ENCODE data around the gene IGSF9.
"Not testable (repeated sequence)": the region's sequence is repeated elsewhere in the genome, so short reads cannot be mapped to it uniquely, and the experiment has no call there.

The IGSF9 gene

DNA sequence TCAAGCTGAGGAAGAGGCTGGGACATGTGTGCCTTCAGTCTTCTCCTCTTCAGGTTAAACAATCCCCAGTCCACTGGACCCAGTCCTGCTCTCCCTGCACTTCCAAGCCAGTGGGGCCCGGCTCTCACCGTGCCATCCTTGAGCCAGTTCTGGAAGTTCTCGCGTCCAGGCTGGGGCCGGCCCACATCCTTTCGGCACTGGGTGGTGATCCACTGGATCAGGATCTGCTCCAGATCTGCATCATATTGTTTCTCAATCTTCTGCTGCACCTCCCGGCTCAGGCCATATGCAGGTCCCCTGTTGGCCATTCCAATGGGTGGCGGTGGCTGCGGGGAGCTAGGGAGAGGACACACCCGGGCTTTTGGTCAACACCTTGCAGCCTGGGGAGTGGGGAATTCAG, 25.2 kb downstream of the IGSF9 start:
- DNase-seq: no peak

DNA sequence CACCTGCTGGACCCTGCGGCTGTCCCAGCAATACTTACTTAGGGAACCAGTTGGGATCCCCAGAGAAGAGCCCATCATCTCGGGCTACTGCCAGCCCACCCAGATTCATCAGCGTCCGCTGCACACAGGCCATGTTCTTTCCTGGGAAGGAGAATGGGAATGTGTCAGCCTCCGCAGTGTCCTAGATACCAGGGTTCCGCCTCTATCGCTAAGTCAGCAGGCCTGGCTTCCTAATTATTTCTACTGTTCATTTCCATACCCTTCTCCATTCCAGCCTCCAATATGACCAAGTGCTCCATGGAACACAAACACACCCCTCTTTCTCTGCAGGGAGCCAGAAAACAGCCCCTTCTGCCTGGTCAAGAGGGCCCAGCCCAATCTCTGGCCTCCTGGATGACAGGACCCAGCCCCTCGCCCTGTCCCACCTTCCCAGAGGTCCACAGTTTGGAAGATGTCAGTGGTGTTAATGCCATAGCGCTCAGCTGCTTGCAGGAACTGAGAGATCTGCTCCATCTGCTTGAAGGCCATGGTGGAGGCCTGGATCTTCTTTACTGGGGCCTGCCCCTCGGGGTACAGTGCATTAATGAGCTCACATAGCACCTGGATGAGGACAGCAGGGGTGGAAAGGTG, 26.1 kb downstream of the IGSF9 start:
- no peak for DNase-seq

DNA sequence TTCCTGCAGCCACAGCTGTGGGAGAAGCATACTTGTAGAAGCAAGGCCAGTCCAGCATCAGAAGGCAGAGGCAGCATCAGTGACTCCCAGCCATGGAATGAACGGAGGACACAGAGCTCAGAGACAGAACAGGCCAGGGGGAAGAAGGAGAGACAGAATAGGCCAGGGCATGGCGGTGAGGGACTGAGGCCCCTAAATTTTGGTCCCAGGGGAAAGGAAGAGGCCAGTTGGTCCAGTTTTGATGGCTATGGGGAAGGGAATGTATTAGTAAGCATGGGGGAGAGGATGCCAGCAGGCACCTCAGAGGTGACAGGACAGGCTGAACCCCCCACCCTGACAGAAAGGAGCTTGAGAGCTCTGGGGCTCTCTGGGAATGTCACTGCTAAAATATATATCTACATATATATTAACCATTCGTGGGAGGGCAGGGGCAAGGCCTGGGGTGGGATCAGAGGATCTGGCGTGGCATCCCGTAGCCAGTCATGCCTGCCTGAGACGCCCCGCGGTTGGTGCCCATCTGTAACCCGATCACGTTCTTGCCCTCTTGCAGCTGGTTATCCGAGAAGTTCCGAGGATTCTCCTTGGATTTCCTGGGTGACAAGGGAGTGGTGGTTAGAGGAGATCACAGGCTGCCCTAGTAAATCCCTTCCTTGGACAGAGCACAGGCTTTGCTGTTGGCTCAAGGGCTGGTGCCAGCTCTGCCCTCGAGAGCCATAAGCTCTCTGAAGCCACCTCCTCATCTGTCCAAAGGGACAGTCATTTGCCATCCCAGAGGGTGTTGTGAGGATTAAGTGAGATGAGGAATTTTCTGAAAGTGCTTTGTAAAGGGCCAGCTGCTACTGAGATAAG, 26.8 kb downstream of the IGSF9 start:
- no peak for DNase-seq

DNA sequence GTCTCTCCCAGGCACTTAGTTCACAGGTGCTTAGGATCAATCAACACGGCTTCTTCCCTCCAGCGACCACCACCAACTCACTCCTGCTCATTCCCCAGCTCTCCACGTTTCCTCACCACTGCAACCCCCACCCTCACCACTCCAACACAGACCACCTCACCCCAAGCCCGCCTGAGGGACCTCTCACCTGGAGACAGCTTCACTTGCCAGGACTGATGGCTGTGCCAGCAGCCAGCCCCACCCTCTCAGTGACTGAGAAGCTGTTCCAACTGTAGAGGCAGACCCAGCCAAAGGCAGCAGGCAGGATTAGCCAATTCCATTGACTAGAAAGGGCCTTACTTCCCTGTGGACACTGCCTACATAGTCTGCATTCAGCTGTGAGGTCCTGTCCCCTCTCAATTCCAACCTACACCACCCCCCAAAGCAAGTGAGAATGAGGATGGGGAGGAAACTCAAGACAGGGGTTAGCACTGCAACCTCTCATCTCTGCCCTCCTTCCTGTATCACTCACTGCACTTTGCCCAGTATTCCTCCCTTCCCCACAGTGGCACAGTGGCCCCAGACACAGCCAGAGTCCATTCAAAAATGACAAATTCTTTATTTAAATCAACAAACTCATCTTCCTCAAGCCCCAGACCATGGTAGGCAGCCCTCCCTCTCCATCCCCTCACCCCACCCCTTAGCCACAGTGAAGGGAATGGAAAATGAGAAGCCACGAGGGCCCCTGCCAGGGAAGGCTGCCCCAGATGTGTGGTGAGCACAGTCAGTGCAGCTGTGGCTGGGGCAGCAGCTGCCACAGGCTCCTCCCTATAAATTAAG, 27.7 kb downstream of the IGSF9 start:
- no peak for DNase-seq

DNA sequence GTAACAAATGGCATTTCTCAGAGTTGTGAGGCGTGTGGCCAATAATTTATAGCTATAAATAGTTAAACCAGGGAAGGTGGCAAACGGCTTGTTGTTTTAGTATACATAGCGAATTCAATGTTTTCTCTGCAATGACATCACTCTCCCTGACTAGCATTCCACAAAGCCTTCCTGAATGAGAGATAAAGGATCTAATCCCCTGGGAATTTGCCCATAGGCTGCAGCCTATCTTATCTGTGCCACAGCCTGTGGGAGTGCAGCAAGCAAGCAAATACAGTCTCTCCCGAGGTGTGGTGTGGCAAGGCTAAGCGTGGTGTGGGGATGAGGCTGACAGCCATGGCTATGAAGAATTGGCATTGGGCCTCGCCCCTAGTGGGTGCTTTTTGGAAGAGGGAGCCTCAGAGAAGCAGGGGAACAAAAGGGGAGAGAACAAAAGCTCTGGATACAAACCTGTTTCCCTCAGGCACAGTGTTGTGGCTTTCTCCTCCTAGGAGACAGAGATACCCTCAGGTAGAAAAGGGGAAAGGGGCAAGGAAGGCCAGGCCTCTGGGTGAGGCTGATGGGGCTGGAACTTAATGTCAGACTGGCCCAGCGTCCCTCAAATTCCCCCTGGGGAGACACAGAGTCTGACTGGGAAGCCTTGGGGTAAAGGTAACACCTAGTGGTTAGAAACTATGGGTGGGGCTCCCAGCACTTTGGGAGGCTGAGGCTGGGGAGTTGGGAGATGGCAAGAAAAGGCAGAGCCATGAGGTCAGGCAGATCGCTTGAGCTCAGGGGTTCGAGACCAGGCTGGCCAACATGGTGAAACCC, 29.0 kb downstream of the IGSF9 start:
- DNase-seq: no peak

DNA sequence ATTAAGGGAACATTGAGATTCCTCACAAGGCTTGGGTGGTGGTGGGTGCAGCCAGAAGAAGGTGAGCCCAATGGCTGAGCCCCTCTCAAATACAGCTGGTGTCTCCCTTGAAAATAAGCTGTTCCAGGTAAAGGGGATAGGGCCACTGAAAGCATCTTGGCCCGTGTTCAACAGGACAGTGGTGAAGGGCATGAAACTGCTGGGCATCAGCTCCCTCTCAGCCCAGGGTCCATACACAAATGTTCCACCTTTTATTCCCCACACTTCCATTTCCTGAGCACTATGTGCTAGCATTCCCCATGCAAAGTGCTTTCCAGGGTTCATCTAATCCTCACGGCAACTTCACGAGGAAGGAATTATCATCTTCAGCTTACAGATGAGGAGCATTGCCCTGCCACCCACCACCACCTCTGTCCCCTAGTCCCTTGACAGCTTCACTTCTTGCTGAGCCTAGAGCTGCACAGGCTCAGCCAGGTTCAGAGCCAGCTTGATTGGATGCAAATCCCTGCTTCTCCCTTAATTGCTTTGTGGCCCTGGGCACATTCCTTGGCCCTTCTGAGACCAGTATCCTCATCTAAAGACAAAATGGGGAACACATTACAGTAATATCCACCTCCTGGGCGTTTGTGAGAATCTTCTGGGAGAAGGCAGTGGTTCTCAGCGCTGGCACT, 29.7 kb downstream of the IGSF9 start:
- no peak for DNase-seq

DNA sequence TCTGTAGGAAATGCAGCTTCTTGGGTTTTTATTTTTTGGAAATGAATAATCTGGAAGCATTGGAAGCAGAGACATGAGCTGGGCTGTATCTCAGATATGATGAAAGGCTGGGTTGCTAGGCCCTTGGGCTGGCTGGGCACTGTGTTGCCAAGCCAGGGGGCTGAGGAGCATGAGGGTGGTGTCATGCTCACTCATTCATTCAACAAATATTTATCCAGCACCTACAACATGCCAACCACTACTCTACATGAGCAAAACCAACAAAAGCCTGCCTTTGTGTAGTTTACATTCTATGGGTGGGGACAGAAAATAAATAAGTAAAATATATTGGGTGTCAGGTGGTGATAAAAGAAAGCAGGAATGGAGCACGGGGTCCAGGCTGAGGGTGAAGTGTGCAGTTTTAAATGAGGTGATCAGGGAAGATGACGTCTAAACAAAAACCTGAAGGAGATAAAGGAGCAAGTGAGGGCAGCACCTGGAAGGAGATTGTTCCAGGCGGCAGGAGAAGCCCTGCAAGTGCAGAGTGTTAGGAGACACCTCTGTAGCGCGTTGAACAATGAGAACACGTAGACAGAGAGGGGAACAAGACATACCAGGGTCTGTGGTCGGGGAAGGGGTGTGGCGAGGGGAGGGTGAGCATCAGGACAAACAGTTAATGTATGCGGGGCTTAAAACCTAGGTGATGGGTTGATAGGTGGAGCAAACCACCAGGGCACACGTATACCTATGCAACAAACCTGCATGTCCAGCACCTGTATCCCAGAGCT, 31.0 kb downstream of the IGSF9 start:
- DNase-seq: no peak

DNA sequence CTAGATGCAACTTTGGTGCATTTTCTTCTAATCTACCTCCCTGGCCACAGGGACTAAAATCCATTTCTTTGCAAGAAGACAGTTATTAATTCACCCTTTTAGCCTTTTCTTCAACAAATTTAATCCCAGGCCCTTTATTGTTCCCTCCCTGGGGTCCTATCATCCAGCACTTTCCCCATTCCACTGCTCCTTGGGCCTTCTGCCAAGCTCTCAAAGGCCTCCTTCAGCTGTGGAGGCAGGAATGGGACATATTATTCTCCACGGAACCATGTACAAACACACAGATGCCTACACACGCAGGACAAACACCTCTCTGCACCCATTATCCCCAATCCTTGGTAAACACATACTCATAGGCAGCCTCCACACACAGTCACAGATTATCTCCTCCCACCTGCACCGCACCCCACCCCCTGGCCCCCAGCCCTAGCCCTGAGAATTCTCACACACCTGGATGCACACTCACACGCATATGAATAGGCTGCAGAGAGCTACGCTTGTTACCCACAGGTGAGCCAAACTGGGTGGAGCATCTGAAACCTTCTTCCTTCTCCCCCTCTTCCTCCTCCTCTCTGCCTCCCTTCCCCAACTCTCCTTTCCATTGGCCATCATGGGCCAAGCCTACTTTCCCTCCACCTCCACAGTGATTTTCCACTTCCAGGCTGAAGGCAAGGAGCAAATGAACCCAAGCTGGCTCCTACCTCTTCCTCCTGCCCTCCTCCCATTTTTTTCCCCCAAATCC, 31.8 kb downstream of the IGSF9 start:
- no peak for DNase-seq

DNA sequence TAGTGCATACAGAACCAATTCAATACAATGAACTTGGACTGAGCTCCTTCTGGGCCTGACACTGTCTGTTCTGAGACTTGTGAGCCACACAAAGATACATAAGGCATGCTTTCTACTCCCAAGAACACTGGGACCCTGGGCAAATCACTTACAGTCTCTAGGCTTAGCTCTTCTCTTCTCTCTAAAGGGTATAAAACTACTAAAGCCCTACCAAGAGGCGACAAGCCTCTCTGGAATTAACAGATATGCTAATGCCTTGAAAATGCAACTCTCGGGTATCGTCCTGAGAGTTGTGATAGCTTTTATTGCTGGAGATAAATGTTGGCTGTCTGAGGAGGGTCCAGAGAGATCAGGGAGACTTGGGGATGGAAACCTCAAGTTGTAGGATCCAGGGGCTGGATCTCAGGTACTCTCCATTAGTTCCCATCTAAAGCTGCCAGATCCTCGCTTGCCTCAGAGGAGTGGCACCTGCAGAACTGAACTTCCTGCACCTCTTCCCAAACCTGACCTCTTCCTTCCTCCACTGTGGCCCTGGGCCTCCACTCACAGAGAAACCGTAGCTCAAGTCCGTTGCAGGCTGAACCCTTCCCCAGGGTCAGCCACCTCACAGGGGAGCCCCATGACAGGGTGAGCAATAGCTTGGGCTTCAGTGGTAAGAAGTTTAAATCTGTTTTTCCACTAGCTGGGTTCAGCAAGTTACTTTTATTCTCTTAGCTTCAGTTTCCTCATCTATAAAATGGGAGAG, 33.9 kb downstream of the IGSF9 start:
- no peak for DNase-seq

DNA sequence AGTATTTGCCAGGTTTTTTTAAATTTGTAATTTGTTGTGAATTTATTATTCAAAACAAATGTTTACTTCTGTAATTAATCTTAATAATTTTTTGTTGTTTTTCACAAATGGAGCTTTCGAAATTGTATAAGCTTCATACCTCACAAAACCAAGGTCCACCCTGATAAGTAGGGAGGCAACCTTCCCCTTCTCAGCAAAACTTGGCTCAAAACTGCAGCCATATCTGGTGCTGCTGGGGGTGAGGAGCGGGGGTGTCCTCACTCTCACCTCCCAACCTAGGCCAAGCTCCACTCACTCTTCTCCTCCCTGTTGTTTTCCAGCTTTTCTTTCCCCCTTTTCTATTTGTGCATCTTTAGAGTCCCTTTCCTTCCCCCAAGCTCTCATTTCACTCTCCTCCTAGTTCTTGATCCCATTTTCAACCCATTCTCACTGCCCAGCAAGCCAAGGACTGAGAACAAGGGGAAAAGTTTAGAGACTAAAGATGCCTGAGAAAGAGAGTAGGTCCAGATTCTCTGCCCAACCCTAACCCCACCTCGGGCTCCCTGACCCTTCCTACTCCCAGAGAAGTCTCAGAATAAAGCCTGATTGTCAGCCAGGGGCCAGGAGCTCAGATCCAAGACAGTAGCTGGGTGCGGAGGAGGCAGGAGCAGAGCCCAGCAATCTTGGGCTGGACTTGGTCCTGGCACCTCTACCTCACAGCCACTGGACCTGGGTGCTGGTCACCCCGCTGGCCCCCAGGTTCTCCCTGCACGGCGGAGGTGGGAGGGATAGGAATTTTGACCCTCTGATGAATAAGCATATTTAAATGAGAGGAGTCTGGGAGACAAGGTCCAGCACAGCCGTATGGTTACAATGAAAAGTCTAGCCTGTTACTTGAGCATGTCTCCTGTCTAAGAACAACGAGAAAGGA, 37.1 kb downstream of the IGSF9 start:
- DNase-seq: no peak

DNA sequence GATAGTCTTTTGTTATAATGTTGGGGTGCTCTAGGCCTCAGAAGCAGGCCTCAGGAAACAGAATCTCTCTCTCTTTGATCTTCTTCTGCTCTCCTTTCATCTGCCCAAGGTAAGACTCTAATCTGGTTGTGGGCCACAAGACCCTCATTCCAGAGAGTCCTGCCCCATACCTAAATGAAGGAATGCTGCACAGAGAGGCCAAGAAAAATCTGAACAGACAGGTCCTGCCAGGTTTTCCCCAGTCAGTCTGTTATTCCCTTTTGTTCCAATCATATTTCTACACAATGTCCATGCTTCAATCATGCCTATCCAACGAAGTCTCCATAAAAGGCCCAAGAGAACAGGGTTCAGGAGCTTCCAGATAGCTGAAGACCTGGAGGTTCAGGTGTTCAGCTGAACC, 38.5 kb downstream of the IGSF9 start:
- DNase-seq: no peak

DNA sequence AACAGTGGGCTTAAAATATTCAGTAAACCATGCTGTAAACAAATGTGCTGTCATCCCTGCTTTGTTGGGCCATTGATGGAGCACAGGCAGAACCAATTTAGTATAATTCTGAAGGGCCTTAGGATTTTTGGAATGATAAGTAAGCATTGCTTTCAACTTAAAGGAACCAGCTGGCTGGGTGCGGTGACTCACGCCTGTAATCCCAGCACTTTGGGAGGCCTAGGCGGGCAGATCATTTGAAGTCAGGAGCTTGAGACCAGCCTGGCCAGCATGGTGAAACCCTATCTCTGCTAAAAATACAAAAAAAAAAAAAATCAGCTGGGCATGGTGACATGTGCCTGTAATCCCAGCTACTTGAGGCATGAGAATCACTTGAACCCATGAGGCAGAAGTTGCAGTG, 41.4 kb downstream of the IGSF9 start:
- DNase-seq: not testable (repeated sequence)

DNA sequence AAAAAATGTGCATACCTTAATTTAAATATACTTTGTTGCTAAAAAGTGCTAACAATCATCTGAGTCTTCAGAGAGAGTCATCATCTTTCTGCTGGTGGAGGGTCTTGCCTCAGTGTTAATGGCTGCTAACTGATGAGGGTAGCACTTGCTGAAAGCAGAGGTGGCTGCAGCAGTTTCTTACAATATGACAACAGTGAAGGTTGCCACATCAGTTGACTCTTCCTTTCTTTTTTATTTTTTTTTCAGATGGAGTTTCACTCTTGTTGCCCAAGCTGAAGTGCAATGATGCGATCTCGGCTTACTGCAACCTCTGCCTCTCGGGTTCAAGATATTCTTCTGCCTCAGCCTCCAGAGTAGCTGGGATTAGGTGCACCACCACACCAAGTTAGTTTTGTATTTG, 42.9 kb downstream of the IGSF9 start:
- no peak for DNase-seq

DNA sequence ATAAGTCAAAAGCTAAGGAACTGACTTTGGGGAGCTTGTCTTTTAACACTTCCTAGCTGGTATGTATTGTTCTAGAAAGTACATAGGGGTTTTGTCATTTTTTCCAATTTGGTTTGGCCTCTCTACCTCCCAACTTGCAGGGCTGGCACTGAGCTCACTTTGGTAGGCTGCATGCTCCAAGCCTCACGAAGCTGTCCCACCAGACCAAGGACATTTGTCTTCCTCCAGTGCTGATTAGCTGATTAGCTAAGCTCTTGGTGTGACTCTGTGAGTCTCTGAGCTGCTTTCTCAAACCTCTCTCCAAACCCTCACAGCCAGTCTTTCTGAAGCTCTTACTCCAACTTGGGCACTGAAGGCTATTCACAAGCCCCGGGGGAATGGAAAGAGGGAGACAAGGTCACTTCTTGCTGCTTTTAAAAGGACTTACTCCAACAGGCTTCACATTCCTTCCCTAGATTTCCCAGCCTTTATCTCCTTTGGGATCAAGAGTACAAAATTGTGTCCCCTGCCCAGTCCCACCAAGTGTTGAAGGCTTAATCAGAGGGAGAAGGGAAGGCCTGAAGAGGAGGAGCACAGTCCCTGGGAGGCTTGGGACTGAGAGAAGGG, 44.6 kb downstream of the IGSF9 start:
- no peak for DNase-seq

DNA sequence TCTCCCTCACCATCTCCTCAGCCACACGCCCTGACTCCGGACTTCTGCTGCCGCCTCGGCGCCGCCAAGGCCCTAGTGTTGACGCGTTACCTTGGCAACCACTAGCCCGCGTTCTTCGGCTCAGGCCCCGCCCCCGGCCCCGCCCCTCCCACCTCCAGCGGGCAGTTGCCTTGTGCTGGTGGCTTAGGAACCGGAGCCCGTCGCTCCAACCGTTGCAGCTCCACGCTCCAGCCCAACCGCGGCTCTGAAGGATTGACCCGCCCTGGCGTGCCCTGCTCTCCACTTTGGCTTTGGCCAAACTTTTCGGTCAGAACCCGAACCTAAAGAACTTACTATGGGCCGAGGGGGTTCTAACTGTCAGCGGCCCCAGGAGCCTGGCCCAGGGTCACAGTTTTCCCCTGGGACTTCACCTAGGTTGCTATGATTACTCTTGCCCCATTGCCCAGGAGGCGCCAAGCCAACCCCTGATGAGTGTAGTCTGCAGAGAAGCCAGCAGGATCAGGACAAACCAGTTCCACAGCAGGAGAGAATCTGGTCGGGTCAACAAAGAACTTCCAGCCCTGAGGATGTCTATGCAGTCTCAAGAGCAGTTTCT, 45.2 kb downstream of the IGSF9 start, which contains the start of gene CFAP45:
Gene CFAP45 (minus strand): TSS at position 80 of the 595 bp plus-strand sequence. CDS start 67 bp downstream, at position 13.
- peak; percentile 55 for DNase-seq

DNA sequence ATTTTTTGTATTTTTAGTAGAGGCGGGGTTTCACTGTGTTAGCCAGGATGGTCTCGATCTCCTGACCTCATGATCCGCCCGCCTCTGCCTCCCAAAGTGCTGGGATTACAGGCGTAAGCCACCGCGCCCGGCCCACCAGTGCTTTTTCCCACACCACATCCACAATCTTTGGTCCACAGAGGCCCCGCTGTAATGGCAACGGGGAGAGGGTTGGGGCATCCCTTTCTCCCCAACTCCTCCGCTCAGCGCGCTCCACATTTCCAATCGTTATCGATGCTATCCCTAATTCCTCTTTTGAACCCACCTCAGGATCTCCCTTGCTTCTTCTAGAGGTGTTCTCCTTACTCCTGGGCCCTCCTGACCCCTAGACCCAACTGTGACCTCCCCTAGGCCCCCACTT, 45.8 kb downstream of the IGSF9 start:
- not testable (repeated sequence) for DNase-seq

DNA sequence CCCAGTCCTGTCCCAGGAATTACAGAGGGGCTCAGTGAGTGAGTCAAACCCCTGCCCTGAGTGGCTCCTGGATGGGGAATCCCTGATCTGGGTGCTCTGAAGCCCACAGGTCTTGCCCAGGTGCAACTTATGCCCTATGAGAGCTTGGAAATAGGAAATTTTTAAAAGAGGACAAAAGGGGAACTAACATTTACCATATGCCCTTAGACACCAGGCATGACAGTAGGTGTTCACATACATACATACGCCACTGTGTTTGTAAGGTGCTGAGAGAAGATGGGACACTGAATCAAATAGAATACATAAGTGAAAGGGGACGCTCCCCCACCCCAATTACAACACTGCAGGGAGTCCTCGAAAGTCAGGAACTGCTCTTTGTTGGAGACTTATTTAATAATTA, 46.9 kb downstream of the IGSF9 start:
- no peak for DNase-seq
